AG04450 (cell line): ENCODE data around the gene LRRC72. TPM values are rescaled to one million over a fixed set of nuclear protein-coding genes. Genes with fewer than 3 reads are reported as not detected.

Source experiments
- CTCF ChIA-PET: fragments of 300-600, 350-600 bp; formaldehyde crosslinking; extraction: SDS; loops from one replicate; lab custom pipeline; 2022; ENCODE audit warnings: antibody characterized with exemption, inconsistent platforms; lab: Charles Lee
- POLR2A ChIA-PET: fragments of 350-600 bp; formaldehyde crosslinking; extraction: SDS; loops from one replicate; lab custom pipeline; 2021; ENCODE audit warnings: antibody characterized with exemption, inconsistent platforms; lab: Yijun Ruan, JAX
- DNase-seq: peaks from one replicate; pipeline ENCODE4 v3.0.0-alpha.2; 2011; ENCODE audit warnings: low read depth, low spot score
- H3K27ac ChIP-seq: one replicate; pipeline ENCODE4 v1.5.1; 2012; ENCODE audit warnings: low read depth, low read length, control low read depth
- H3K27me3 ChIP-seq: one replicate; pipeline ENCODE4 v1.6.0; 2012; ENCODE audit warnings: low read length; ENCODE audit not compliant: control insufficient read depth, insufficient read depth
- H3K4me3 ChIP-seq: 2 replicates; pipeline ENCODE4 v1.5.1; 2011; ENCODE audit warnings: mild to moderate bottlenecking, low read depth, low read length, control low read depth
- H3K9me3 ChIP-seq: 2 replicates; pipeline ENCODE4 v1.5.1; 2012; ENCODE audit warnings: low read length; ENCODE audit not compliant: control insufficient read depth, insufficient read depth
- CTCF ChIP-seq: IDR thresholded peaks from 2 replicates; pipeline ENCODE4 v1.5.1; 2011; ENCODE audit warnings: low read depth, low read length, control low read depth, inconsistent platforms
- polyA plus RNA-seq: library from polyadenylated mRNA; depleted of rRNA; stranded (reverse); fragments of >200 nt; gene quantifications from 2 replicates; pipeline ENCODE4 v1.2.3, GENCODE V29; 2011

LRRC72 gene
- polyA plus RNA-seq, 1 experiment = not detected

- ChIA-PET POLR2A (no interaction called here), CTCF (interaction anchor here (1.2 kb wide), 1 partner anchor 308 kb away, joined by 3 read pairs; no protein-coding TSS in a partner anchor)
- DNase-seq = no peak
- no peak overlapping the region for H3K4me3 ChIP-seq
- H3K9me3 ChIP-seq = no peaks in the 10 kb centered on the region
- H3K27ac ChIP-seq = no peak overlapping the region
- no peaks in the 10 kb centered on the region for H3K27me3 ChIP-seq
- TF ChIP-seq CTCF = no peak
Observed at GRCh38 chr7:16609842-16610450, 83.3 kb downstream of the LRRC72 start.

- no peak for TF ChIP-seq CTCF
- ChIA-PET CTCF (no interaction called here), POLR2A (no interaction called here)
- H3K27ac ChIP-seq = no peak overlapping the region
- no peaks in the 10 kb centered on the region for H3K9me3 ChIP-seq
- no peaks in the 10 kb centered on the region for H3K27me3 ChIP-seq
- no peak for DNase-seq
- no peak overlapping the region for H3K4me3 ChIP-seq
Observed at GRCh38 chr7:16611711-16612110, 85.1 kb downstream of the LRRC72 start.

- H3K9me3 ChIP-seq = no peaks in the 10 kb centered on the region
- no peak for DNase-seq
- TF ChIP-seq CTCF = no peak
- ChIA-PET CTCF (no interaction called here), POLR2A (no interaction called here)
- H3K4me3 ChIP-seq = no peak overlapping the region
- no peak overlapping the region for H3K27ac ChIP-seq
- H3K27me3 ChIP-seq = no peaks in the 10 kb centered on the region
Observed at GRCh38 chr7:16615228-16615627, 88.6 kb downstream of the LRRC72 start.

GRCh38 chr7:16616122-16616521 is 89.5 kb downstream of the LRRC72 start:
- no peak for DNase-seq

GRCh38 chr7:16616542-16616941 is 89.9 kb downstream of the LRRC72 start:
- ChIA-PET POLR2A (interaction anchor here (0.6 kb wide), 1 partner anchor 11 kb away, joined by 3 read pairs; no protein-coding TSS in a partner anchor), CTCF (no interaction called here)
- Histone ChIP-seq H3K27ac (peak overlapping the region; percentile 13), H3K9me3 (no peaks in the 10 kb centered on the region), H3K4me3 (no peak overlapping the region), H3K27me3 (no peaks in the 10 kb centered on the region)
- no peak for TF ChIP-seq CTCF
- DNase-seq = no peak

More at GRCh38 chr7:16616122-16616521, 89.5 kb downstream of the LRRC72 start:
- Histone ChIP-seq H3K27me3 (no peaks in the 10 kb centered on the region), H3K27ac (no peak overlapping the region), H3K4me3 (no peak overlapping the region), H3K9me3 (no peaks in the 10 kb centered on the region)
- POLR2A ChIA-PET = no interaction called here
- CTCF ChIA-PET = no interaction called here
- no peak for TF ChIP-seq CTCF
